Measurements from ENCODE around the gene EXOC3L1.

EXOC3L1 gene

DNA sequence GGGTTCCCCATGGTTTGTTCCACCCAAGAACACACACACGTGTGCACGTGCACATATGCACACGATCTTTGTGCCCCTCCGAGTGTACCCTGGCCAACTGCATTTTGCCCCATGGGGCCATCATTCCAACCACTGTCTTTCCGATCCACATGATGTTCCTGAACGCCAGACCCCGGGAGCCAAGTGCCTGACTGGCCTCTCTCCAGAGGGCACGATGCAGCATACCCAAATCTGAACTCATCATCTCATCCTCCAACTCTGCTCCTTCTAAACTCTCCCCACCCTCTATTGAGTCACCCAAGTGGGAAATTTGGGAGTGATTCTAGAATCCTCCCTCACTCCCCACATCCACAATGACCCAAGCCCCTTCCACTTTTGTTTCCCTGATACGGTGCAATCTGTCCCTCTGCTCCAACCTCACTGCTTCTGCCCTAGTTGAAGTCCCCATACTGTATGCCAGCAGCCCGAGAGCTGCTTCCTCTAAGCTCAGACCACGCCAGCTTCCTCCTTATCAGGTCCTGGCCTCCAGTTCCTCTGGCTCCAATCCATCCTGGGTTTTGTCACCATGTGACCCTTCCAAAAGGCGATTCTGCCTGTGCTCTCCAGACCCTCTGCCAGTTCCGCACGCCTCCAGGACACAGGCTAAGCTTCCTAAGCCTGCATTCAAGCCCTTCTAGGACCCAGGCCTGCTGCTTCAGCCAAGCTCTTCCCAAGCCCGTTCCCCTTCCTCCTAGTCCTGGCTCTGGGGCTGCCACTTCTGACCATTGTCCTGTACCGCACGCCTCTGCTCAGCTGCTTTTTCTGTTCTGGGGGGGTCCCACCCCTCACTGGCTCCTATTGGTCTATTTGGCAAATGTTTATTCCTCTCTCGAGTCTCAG lies 26.9 kb upstream of the EXOC3L1 start:
- peak in 2 of 58 donors; percentile 5 to 22 for DNase-seq

DNA sequence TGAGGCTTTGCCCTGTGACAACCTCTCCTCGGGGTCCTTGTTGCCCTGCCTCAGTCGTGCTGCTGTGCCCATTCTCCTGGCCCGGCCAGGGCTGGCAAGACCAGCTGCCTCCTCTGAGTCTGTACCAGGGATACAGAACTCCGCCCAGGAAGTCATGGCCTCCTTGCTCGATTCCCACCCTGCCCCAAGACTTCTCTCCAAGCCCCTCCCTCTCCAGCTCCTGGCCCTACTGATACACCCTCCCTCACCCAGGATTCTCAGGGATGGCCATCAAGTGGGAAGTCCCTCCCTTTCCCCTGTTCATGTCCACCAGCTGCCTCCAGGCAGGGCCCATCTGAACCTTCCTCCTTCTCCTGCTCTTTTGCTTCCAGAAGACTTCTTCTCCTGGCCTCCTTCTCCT lies 25.8 kb upstream of the EXOC3L1 start:
- no peak for DNase-seq

DNA sequence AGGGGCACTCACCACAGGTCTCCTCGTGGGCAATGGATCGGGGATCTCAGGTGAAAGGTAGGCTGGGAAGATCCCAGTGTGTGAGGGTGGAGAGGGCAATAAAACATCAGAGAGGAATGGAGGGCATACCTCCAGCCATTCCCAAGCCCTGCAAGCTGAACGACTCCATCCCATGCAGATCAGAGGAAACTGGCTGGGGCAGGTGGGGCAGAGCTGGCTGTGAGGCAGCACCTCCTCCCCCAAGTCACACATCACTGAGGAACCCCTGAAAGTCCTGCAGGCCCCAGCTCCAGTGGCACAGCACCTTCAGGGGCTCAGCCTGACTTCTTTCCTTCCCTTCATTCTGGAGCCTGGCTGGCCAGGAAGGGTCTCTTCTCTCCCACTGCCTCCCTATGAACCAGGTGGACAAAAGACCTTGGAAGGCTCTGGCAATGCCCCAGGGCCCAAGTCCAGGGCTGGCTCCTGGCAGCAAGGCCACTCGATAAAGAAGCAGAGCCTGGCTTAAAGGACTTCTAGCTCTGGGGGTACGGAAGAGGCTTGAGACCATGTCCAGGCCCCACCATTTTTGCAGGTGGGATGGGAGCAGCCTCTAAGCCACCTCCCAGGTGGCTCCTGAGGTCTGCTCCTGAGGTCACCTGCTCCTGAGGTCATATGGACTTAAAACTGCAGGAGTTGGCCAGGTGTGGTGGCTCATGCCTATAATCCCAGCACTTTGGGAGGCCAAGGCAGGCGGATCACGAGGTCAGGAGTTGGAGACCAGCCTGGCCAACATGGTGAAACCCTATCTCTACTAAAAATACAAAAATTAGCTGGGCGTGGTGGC lies 23.5 kb upstream of the EXOC3L1 start:
- no peak for DNase-seq

DNA sequence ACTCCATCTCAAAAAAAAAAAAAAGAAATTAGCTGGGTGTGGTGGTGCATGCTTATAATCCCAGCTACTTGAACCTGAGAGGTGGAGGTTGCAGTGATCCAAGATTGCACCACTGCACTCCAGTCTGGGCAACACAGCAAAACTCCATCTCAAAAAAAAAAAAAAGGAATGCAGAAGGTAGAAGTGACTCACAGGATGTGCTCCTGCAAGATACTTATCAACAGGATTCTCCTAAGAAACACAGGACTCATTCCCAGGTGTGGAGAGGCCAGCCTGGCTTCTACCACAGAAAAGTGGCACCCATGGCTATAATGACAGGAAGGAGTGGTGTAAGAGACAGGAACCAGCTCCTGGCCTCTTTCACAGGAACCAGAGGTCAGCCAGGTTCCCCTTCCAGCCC lies 22.8 kb upstream of the EXOC3L1 start:
- DNase-seq, result no peak

DNA sequence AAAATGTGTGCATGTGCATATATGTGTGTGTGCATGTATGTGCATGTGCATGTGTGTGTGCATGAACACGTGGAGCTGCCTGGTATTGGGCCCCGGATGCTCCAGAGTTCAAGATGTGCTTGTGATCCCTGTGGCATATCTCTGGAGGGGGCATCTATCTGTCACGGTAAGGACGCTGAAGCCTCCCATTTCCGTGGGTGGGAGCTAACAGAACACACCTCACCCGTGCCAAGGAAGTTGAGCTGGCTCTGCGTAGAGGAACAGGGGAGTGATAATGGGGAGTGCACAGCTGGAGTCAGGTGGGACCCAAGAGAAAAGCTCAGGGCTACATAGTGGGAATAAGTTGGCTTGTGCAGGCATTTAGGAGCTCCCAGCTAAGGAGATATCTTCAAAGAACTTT lies 21.7 kb upstream of the EXOC3L1 start:
- no peak for DNase-seq

DNA sequence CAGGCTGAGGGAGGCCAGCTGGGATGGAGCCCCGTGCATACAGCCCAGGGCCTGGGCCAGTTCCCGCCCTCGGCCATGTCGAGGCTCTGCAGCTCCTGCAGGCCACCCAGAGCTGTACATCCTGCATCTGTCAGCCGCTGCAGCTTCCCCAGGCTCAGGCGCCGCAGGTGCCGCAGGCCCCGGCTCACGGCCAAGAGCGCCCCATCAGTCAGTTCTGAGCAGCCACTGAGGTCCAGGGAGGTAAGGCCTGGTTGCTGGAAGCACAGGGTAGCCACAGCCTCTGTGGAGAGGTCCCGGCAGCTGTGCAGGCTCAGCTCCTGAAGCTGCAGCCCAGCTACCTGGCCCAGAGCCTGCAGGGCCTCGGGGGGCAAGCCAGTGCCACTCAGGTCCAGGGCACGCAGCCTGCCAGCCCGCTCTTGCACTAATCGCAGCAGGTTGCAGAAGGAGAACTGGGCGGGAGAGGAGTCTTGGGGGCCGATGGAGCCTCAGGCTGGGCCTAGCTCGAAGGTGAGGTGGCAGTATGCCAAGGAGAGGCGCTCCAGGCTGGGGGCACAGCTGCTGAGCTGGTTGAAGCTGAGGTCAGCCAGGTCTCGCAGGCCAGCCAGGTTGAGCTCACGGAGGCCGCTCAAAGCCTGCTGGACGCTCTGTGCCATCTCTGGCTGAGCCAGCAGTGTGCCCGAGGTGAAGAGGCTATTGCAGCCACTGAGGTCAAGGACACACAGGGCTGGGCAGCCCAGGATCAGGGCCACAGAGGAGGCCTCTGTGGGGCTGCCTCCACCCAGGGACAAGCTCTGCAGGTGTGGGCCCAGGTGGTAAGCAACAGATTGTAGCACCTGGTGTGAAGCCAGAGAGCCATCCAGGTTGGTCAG lies 20.4 kb upstream of the EXOC3L1 start:
- DNase-seq, result no peak

DNA sequence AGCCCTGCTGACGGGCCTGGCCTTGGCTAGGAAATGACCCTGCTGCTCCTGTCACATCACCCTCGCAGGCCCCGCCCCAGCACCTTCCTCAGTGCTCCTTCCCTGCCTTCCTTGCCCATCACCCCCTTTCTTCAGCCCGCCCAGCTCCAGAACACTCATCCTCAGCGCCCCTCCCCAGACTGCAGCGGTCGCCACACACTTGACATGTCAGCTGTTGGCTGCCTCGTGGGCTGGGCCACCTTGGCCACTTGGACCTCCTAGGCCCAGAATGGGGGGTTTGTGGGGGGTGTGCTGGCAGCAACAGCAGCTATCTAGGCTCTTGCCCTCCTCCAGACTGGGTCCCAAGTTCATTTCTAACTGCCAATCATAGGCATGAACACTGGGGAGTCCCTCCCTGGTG lies 19.6 kb upstream of the EXOC3L1 start:
- DNase-seq, result no peak

DNA sequence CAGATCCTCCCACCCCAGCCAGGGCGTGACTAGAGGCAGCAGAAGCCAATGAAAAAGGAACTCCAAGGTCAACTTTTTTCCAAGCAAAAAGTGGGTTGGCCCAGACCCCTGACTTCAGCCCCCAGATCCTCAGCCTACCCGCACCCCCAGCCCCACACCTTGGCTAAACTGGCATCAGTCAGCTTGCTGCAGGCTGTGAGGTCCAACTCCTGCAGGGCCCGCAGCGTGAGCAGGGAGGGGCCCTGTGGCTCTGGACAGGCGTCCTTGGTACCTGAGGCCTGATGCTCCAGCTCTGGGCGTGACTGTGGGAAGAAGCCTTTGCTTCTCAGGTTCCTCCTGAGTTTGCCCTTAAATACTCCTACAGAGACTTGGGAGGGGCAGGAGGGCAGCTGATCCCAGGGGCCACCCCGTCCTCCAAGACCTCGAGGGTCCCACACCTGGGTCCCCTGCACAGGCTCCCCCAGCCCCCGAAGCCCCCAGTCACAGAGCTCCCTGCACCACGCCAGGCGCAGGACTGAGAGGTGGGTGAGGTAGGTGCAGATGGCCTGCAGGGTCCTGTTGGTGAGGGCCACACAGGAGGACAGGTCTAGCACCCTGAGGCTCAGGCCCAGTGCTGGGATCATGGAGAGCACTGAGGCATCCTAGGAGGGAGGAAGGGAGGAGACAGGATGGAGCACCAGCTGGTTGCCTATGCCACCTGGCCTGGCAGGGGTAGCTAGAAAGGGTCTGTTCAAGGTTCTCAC lies 18.4 kb upstream of the EXOC3L1 start:
- no peak for DNase-seq

DNA sequence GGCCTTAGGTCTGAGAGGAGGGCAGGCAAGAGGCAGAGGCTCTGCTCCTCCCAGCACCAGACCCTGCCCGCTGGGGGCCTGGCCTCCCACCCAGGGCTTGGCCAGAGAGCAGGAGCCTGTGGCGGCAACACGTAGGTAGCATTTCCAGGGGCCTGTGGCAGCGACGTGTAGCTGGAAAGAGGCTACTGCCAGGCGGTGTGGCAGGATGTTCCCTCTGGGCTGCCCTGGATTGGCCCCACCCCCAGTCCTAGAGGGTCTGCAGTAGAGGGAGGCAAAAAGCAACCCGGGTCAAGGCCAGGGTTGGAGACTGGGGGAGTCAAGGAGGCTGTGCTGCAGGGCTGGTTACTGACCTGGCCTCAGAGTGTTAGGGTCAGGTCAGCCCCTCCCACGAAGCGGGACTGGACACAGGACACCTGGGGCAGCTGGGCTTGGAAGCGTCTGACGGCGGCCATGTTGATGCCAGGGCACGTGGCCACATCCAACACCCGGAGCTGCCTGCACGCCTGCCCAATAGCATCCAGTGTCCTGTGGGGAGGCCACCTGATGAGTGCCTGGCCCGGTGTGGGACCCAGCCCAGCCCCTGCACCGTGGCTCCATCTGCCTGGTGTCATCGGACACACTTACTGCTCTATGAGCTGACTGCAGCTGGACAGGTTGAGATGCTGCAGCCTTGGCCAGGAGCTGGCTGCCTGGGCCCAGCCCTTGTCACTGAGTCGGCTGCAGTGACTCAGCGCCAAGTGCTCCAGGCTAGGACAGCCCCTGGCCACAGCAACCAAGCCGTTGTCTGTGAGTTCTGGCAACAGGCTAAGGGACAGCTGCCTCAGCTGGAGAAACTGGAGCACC lies 17.5 kb upstream of the EXOC3L1 start:
- no peak for DNase-seq

DNA sequence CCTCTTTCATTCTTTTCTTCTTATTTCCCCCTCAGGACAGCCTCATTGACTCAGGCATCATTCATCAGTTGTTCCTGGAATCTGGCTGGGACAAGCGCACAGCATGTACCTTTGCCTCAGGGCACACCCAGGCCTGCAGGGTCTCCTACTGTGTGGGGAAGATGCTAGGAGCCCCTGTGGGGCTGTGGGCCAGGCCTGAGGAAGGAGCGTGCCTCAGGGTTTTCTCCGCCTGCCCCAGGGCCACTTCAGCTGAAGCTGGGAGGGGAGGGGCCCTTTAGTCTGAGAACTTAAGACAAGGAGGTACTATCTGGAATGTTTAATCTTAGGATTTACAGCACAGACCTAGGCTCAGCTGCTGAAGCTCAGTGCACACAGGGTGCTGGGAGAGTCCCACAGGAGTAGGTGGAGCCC lies 16.9 kb upstream of the EXOC3L1 start:
- no peak for DNase-seq

DNA sequence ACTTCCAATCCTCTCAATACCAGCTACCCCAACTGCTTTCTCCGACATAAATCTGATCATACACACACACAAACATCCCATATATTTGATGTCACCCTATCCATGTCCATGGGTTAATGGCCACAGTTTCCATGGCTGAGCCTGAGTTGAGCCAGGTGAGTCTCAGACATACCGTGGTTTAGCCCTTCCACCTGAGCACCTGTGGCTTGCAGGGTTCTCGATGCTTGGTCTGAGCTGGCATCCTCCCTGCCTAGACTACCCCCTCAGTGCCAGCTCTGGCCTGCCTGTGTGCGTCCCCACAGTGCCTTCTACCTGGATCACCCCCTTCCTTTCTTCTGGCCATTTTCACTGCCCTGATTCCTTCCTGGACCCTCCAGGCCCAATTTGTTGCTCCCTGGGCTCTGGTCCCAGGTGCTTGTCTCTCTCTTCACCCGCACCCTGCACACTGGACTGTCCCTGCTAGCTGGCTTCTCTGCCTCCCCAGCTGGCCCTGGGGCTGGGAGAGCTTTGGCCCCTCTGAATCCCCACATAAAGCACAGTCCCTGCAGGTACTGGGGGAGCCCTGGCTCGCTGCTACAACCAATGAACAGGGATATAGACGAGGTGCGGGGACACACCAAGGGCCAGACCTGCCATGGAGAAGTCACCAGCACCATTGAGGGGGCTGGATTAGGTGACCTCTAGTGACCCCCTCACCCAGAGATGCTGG lies 16.3 kb upstream of the EXOC3L1 start:
- DNase-seq, result no peak

DNA sequence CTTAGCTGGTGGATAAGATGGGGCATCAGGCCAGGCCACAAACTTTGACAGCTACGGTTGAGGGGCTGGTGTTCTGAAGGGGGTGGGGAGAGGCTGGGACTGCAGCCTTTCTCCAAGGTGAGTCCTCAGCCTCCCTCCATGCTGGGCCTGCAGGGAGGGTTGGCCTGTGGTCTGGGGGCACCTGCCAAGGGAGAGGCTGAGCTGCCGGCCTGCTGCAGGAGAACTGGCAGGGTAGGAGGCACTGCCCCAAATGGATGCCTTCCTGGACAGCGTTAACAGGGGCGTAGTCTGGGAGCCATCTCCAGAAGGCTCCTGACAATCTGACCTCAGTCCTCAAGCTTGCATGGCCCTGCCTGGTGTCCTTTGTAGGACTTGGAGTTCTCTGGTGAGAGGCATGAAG lies 14.1 kb upstream of the EXOC3L1 start:
- DNase-seq, result no peak

DNA sequence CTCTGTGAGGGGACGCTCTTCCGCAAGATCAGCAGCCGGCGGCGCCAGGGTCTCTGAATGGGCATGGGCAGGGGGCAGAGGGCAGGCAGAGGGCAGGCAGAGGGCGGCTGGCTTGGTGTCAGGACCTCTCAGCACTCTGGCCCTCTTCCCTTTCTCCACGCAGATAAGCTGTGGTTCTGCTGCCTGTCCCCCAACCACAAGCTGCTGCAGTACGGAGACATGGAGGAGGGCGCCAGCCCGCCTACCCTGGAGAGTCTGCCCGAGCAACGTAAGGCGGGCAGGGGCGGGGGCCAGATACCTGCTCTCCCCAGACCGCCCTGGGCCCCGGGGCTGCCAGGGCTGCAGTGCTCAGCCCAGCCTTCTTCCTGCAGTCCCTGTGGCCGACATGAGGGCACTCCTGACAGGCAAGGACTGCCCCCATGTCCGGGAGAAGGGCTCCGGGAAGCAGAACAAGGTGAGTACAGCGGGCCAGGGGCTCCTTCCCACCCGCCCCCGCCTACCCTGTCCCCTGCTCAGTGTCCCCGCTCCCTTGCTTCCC lies 13.1 kb upstream of the EXOC3L1 start:
- no peak for DNase-seq

DNA sequence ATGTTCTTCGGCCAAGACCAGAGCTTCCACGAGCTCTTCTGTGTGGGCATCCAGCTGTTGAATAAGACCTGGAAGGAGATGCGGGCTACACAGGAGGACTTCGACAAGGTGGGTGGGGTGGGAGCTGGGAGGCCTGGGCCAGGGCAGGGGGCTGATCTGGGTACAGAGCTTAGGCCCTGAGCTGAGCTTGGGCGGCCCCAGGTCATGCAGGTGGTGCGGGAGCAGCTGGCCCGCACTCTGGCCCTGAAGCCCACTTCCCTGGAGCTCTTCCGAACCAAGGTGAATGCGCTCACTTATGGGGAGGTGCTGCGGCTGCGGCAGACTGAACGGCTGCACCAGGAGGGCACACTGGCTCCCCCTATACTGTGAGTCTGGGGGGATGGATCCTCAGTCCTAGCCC lies 12.5 kb upstream of the EXOC3L1 start:
- DNase-seq, result no peak

DNA sequence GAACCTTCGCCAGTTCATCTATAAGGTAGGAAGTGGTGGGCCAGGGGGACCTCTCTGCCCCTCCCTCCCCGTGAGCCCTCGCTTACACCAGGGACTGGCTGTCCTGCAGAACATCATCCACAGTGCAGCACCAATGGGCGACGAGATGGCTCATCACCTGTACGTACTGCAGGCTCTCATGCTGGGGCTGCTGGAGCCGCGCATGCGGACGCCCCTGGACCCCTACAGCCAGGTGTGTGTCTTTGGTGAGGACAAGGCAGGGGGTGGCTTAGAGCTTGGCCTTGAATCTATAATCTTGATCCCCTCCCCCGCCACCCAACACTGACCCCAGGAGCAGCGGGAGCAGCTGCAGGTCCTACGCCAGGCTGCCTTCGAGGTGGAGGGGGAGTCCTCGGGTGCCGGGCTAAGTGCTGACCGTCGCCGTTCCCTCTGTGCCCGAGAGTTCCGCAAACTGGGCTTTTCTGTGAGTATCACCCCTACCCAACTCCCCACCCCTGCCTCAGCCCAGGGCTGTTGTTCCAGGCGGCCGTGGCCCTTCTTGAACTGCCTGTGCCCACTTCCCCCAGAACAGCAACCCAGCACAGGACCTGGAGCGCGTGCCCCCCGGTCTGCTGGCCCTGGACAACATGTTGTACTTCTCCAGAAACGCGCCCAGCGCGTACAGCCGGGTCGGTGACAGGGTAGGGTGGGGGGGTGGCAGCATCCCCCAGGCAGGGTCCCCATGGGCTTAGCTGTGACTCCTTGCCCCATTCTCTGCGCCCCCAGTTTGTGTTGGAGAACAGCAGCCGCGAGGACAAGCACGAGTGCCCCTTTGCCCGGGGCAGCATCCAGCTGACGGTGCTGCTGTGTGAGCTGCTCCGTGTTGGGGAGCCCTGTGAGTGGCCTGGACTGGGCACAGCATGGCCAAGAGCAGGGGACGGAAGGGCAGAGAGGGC lies 11.7 kb upstream of the EXOC3L1 start:
- no peak for DNase-seq

DNA sequence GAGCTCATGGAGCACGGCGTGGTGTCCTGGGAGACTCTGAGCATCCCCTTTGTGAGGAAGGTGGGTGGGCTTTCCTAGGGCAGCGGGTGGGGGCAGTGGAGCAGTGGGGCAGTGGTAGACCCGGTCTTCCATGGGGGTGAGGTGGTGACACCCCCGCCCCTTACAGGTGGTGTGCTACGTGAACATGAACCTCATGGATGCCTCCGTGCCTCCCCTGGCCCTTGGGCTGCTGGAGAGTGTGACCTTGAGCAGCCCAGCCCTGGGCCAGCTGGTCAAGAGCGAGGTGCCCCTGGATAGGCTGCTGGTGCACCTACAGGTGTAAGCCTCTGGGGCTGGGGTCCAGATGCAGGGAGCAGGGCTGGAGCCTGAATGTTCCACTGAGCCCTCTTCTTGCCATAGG lies 10.6 kb upstream of the EXOC3L1 start:
- no peak for DNase-seq

DNA sequence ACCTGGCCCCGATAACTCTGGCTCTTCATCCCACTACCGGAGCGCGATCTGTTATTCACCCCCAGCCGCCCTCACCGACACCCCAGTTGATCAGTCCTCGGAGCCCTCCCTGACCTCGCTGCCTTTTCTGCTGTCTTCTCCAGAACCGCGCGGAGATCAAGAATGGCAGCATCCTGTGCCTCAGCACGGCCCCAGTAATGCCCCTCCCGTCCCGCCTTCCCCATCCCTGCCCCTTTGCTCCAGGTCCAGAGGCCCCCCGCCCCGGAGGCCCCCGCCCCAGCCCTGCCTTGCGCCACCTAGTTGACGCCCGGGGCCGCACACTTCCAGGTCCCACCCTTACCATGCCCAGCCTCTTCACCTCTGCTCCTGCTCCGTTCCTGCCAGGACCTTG lies 9.9 kb upstream of the EXOC3L1 start:
- DNase-seq, result no peak

All from anterior cingulate cortex (tissue), 58 donors.